Measurements from ENCODE around the gene SLC22A2.

Gene SLC22A2

GRCh38 chr6:160173806-160174527 is 84.7 kb downstream of the SLC22A2 start:
- DNase-seq (ENCODE audit: insufficient read length) (no peak), FAIRE-seq (no peak)
- TF ChIP-seq POLR2A (IDR thresholded peaks at IDR 0.05; ENCODE audit: low read depth, low read length), result no peak

- DNase-seq (ENCODE audit: insufficient read length) (no peak), FAIRE-seq (no peak)
- TF ChIP-seq POLR2A (IDR thresholded peaks at IDR 0.05; ENCODE audit: low read depth, low read length) (no peak), TAF1 (IDR thresholded peaks at IDR 0.05; ENCODE audit: borderline replicate concordance, low read depth, low read length) (no peak), POLR2AphosphoS5 (IDR thresholded peaks at IDR 0.05; ENCODE audit: low read depth, low read length) (no peak)
Observed at GRCh38 chr6:160172704-160173103, 85.9 kb downstream of the SLC22A2 start.

- no peak for FAIRE-seq
- no peak for DNase-seq (ENCODE audit: insufficient read length)
- no peak for TF ChIP-seq POLR2A (IDR thresholded peaks at IDR 0.05; ENCODE audit: low read depth, low read length)
- TF ChIP-seq TAF1 (IDR thresholded peaks at IDR 0.05; ENCODE audit: borderline replicate concordance, low read depth, low read length), result no peak
- no peak for TF ChIP-seq POLR2AphosphoS5 (IDR thresholded peaks at IDR 0.05; ENCODE audit: low read depth, low read length)
Observed at GRCh38 chr6:160170018-160170680, 88.5 kb downstream of the SLC22A2 start.

GRCh38 chr6:160167604-160168399 is 90.8 kb downstream of the SLC22A2 start:
- TF ChIP-seq POLR2AphosphoS5 (IDR thresholded peaks at IDR 0.05; ENCODE audit: low read depth, low read length) (no peak), POLR2A (IDR thresholded peaks at IDR 0.05; ENCODE audit: low read depth, low read length) (no peak), TAF1 (IDR thresholded peaks at IDR 0.05; ENCODE audit: borderline replicate concordance, low read depth, low read length) (no peak)
- no peak for FAIRE-seq
- no peak for DNase-seq (ENCODE audit: insufficient read length)

Measured in GM12892 (cell line).